Central memory CD4-positive, alpha-beta T cell (primary cell): Measurements from ENCODE around the gene MBD4.
"Not testable (repeated sequence)": the region's sequence is repeated elsewhere in the genome, so short reads cannot be mapped to it uniquely, and the experiment has no call there.

Experiments
- DNase-seq: peaks from one replicate; pipeline ENCODE4 v3.0.0; 2022

MBD4 gene

DNA sequence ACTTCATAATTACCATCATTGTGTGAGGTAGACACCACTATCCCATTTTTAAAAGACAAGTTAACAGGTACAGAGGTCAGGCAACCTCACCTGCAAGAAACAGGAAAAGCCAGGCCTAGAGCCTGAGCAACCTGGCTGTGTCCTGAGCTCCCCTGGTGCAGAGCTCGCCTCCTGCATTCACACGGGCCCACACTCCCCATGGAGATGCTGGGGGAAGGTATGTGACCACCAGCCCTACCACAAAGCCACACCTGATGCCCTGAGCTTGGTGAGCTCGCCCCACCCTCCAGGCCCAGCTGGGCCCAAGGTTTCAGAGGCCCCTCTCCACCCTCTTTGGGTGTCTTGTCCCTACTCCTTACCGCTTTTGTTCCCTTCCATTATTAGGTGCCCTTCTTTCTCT is 10.1 kb downstream of the MBD4 start:
- no peak for DNase-seq

DNA sequence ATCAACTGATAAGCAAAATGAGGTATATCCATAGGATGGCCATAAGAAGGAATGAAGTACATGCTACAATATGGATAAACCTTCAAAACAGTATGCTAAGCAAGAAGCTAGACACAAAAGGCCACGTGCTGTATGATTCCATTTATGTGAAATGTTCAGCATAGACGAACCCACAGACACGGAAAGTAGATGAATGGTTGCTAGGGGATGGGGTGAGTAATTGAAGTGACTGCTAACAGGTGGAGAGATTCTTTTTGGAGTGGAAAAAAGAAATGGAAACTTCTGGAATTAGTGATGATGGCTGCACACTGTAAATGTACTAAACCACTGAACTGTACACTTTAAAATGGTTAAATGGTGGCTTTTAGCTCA is 10.7 kb downstream of the MBD4 start:
- DNase-seq = no peak

DNA sequence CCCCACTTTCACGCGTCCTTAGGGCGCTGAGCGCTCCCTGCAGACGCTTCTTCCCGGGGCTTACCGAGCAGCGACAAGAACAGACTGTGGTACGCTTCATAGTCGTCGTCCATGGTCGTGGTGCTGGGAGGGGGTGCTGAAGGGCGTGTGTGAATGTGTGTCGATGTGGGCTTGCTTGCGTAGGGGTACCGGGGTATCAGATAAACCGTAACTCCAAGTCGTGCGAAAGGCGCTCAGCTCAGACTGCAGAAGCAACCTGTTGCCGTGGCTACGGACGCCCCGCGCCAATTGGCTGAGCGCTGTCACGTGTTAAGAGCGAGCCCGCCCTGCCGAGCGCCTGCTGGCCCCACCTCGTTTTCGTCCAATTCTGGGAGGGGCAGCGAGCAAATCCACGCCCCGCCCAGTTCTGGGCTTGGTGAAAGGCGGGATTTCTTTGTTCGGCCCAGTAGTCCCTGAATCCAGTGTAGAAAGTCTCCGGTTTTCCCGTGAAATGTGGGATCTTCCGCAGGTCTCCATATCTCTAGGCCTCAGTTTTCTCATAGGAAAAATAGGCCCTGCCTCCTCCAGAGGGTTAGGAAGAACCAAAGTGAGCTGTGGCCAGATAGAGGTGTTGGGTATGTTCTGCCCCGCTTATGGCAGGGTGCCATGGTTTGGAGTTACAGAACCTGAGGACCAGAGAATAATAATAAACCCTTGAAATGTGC is 11.2 kb downstream of the MBD4 start, which contains the start of gene EFCAB12:
EFCAB12 (minus strand) TSS at position 261 of the 704 bp plus-strand sequence; CDS start at position 113, 148 bp downstream.
- DNase-seq = peak; percentile 85

DNA sequence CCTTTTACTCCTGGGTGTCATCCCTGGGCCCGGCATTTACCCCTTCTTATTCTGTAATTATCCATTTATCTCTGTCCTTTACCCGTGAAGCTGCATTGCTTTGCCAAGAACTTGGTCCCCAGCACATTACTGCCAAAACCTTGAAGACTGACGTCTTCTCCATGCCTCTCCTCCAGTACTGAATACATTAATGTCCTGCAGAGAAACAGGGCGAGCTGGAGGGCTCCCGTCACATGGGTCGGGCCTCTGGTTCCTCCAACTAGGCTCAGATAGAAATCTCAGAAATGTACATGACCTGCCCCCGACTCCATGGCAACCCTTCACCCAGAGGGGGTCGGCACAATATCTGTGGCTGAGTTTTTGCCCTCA is 11.8 kb downstream of the MBD4 start:
- no peak for DNase-seq

DNA sequence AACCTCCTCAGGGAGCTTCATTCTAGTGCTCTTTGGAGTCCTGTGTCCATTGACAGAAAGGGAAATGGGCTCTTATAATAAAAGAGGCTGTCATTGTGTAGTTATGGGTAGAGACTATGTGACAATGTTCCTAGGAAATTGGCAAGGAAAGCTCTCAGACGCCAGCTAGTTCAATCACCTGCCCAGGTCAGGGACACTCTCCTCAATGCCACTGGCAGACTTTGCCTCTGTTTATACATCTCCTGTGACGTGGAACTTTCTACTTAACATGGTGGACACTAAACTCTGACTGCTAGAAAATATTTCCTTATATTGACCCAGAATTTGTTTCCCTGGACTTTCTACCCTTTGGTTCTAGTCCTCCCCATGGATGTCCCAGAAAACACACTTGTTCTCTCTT is 14.1 kb downstream of the MBD4 start:
- DNase-seq = no peak

DNA sequence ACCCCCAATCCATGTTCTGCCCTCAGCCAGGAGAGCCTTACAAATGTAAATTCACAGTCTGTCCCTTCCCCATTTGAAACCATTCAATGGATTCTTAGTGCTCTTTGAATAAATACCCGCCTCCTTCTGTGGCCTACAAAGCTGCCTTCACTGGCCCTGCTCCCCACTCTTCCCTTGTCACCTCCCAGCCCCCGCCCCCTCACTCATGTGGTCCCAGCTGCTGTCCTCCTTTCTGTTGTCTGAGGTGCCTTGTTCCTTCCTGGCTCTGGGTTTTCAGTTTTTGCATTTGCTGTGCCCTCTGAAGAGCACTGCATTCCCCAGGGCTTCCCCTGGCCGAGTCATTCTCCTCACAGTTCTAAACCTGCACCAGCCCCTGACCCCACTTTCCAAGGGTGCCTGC is 14.5 kb downstream of the MBD4 start:
- no peak for DNase-seq

DNA sequence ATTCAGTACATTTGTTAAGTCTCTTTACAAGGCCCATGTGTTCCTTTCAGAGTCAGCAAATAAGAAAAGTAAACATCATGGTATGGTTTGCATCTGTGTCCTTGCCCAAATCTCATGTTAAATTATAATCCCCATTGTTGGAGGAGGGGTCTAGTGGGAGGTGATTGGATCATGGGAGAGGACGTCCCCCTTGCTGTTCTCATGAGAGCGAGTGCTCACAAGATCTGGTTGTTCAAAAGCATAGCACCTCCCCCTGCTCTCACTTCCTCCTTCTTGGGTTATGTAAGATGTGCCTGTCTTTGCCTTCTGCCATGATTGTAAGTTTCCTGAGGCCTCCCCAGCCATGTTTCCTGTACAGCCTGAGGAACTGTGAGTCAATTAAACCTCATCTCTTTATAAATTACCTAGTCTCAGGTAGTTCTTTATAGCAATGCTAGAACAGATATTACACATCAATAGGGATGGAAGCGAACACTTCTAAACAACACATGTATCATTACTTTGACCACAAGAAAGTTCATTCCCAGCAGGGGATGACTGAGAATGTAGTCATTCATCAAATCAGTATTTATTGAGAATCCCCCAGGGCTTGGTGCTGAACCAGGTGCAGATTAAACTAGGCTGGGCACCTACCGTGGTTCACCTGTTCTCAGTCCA is 15.4 kb downstream of the MBD4 start:
- DNase-seq = no peak

DNA sequence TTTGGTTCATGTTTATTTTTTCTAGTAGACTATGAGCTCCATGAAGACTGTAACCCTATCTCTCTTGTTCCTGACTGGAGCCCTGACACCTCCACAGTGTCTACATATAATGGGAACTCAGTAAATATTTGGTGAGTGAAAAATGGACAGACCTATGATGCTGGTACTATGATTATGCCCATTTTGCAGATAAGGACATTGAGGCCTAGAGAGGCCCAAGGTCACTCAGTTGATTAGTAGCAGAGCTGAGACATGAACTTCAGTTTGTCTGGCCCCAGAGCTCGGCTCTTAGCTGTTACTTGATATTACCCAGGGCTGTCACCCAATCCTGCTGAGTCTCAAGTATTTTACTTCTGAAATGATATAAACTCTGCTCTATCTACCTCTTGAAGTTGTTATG is 16.9 kb downstream of the MBD4 start:
- no peak for DNase-seq

DNA sequence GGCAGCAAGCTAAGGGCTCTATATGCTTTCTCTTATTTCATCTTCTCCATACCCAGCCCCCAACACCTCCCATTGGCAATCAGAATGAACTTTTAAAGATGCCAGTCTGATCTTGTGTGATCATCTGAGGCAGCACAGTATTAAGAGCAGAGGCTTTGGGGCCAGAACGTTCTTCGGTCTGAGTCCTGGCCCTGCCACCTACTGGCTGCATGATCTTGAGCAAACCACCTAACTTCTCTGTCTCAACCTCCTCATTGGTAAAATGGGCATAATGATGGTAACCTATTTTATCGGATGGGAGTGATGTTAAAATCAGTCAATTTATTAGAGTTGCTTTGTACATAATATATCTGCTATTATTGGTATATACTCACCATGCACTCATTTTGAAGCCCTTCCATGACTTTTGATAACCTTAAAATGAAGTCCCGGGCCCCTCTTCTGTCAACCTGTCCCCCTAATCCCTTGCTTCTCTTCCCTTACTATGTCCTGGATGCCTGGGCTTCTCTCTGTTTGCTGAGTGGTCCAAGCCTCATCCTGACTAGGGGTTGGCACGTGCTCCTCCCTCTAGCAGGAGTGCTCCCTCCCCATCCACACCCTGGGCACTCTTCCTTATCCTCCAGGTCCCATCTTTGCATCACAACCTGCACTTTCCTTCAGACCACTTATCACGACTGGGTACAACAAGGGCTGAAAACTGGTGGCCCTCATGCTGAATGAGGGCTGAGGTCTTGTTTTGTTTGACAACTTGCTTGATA is 17.6 kb downstream of the MBD4 start:
- no peak for DNase-seq

DNA sequence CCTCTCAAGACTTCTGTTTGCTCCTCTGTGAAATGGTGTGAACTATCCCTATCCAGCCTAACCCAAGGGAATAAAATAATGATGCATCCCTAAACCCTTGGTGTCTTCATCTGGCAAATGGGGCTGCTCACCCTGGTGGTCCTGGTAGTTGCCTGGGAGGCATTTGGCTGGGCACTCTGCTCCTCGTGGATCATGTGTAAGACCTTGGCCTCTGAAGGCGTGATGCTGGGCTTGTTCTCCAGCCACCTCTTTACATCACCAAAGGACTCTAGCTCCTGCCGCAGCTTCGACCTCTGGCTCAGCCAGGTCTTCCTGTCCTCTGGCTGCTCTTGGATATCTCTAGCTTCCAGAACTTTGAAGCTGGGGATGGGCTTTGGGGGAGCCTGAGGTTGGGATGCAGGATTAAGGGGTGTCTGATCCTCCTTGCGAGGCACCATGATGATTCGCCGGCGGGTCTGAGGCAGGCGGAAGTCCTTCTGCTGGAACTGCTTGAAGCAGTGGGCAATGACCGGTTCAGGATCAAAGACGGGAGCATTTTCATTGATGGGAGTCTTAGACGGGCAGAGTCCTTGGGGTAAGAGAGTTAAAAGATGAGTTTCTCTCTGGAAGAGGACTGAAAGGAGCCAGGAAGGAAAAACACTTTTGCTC is 18.4 kb downstream of the MBD4 start:
- no peak for DNase-seq

DNA sequence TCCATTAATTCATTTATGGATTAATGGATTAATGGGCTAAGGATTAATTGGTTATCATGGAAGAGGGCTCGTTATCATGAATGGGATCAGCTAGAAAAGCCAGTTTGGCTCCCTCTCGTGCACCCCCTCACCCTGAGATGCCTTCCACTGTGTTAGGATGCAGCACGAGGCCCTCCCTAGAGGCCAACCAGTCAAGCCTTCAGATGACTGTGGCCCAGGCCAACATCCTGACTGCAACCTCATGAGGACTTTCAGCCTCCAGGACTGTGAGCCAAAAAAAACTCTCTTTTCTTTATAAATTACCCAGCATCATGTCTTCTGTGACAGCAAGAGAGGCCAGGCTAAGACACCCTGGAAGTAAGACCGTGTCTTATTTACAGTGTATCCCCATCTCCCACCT is 20.3 kb downstream of the MBD4 start:
- no peak for DNase-seq

DNA sequence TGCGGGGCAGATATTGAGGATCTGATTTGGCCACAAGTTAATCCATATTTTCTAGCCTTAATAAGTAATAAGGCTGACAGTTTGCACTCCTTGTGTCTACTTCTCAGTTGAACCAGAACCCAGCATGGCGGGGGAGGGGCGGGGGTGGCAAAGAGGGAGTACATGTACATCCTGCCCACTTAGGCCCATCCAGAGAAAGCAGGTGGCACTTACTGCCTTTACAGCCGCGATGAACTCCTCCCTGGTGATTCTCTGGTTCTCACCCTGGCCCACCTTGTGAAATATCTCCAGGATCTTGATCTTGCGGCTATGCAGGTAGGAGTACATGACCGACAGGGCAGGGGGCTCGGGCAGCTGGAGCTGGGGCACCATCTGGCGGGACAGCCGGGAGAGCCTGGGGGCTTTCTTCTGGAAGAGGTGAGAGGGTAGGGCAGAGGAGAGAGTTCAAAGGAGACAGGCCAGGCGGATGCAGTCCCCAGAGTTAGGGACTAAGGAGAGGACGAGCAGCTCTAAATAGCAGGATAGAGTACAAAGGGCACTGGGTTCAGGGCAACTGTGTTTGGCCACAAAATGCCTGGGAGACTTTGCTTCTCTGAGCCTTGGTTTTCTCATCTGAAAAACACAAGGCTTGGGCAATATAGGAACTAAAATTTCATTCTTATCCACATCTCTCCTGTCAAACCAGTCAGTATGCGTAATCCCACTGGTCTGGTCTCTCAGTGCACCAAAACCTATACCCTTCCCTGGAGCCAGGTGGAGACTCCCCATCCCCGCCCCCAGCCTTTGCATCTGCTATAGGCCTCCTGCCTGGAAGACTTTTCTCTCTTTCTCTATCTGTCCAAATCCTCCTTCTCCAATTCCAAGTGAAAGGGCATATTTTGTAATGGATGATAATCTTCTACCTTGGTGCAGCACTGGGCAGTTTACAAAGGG is 21.4 kb downstream of the MBD4 start:
- DNase-seq = no peak

DNA sequence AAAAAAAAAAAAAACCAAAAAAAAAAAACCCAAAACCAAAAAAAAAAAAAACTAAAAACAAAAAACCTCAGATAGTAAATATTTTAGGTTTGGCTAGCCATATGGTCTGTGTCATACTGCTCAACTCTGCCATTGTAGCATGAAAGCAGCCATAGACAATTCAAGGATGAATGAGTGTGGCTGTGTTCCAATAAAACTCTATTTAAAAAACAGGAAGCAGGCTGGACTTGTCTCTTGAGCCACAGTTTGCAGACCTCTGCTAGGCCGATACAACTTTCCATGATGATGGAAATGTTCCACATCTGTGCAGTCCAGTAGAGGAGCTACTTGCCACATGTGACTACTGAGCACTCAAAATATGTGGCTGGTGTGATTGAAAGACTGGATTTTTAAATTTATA is 22.4 kb downstream of the MBD4 start:
- no peak for DNase-seq

DNA sequence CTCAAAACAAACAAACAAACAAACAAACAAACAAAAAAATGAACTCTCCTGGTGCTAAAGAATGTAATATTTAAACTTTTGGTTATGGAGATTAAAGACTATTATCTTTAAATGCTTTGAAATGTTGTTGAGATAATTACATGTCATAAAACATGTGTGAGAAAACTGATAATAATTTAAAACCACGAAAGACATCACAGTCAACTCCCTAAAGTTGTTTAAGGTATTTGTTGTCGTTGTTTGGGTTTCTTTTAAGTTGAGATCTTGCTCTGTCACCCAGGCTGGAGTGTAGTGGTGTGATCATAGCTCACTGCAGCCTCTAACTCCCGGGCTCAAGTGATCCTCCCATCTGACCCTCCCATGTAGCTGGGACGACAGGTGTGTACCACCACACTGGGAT is 23.3 kb downstream of the MBD4 start:
- DNase-seq = no peak

DNA sequence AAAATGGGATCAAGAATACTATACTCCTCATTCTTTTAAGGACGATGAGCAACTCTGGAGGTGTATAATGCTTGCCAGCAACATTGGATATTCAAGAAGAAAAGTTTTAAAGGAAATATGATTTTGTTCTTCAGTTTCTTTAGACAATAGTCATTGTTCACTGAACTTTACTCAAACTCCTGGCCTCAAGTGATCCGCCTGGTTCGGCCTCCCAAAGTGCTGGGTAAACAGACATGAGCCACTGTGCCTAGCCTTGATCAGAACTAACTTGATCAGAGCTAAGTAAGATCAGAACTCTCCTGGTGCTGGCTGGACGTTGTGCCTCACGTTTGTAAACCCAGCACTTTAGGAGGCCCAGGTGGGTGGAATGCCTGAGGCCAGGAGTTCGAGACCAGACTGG is 23.9 kb downstream of the MBD4 start:
- no peak for DNase-seq

DNA sequence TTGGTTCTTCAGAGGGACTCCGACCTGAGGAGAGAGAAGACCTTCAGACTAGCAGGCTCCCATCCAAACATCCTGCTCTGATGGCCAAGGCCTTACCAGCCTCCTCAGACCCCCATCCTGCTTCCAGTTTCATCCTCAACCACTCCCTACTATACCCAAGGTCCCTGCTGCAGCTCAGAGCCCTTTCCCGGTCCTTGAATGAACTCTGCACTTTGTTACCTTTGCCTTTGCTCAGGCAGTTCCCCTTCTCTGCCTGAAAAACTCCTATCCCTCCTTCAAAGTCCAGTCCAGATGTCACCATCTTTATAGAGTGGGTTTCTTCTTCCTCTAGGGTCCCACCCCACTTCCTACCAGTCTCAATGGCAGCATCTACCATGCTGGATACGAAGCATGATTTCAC is 24.4 kb downstream of the MBD4 start:
- DNase-seq = no peak

DNA sequence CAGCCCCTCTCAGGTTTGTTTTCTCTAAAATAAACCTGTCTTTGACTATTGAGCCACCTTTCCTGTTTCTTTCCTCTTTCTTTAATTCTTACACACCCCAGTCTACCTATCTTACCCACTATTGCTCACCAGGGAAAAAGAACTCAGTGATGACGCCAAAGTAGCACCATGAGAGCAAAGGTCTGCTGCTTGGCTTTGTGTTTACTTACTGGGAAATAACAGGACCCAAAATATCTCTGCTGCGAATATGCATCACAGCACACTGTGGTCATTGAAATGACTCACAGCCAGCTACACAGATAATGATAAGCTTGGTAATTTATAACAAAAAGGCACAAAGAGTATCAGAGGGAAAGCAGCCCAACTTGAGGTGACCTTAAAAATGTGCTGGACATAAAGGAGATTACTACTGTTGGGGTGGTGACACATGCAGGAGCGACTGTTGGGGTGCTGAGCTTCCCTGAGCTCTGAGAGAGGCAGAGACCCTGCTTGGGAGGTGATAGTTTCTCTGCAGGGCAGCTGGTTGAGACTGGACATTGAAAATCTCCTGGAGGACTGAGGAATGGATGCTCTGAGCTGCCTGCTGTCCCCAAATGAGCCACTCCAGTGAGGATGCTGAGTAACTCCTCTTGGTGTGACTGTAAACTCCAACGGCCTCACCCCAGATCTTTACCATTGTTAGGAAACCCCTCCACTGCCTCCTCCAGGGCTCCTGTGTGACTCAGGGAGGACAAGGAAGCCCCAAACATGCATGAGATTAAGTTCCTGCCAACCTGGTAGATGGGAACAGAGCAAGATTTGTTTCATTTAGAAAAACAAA is 25.9 kb downstream of the MBD4 start:
- no peak for DNase-seq

DNA sequence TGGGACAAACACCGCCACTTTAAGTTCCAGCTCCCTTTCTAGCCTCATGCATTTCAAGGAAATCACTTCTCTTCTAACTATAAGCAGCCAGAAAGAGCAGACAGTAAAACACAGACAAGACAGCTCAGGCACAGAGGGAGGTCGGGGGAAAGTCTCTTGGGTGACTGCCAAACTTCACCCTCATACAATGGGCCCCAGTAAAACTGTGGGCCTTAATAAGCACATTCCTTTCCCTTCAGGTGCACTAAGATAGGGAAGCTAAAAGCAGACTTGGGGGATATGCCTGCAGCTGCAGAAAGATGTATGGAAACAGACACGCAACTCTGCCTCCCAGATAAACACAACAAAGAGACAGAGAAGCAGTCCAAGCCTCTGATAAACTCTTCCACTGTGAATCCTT is 26.5 kb downstream of the MBD4 start:
- not testable (repeated sequence) for DNase-seq

DNA sequence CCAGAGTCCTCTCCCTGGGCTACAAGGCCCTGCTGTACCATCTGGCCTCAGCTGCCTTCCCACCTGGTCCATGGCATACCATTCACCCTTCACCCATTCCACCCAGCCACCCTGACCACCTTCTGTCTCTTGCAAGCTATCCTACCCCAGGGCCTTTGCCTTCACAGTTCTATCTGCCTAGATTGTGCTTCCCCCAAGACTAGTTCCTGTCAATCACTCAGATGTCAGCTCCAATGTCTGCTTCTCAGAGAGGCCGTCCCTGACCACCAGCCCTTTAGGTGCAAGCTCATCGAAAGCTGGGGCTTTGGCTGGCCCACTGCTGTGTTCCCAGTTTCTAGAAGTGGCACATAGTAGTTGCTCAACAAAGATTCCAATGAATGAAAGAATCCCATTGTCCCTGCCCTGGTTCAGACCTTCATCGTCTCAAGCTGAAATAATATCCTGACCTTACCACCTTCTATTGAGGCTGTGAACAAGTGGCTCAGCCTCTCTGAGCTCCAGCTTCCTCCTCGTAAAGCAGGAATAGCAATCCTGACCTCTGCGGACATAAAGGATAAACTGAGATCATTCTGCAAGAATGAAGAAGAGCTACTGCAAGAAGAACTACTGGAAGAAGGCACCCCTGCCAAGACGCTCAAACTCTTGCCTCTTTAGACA is 27.1 kb downstream of the MBD4 start:
- no peak for DNase-seq

DNA sequence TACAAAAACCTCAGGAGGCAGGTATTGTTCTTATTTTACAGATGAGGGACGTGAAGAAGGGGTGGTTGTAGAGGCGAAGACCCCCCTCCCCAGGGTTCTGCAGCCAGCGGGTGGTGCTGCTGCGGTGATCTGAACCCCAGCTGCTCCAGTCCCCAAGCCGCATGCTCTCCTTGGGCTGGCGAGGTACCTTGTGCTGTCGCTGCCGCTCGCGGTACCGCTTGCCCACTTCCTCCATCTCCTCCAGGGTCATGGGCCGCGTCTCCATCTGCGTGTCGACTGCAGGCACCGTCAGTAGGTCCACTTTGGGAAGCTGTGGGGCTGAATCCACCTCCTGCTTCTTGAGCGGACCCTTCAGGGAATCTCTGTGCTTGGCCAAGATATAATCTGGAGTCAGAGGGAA is 28.8 kb downstream of the MBD4 start:
- no peak for DNase-seq

DNA sequence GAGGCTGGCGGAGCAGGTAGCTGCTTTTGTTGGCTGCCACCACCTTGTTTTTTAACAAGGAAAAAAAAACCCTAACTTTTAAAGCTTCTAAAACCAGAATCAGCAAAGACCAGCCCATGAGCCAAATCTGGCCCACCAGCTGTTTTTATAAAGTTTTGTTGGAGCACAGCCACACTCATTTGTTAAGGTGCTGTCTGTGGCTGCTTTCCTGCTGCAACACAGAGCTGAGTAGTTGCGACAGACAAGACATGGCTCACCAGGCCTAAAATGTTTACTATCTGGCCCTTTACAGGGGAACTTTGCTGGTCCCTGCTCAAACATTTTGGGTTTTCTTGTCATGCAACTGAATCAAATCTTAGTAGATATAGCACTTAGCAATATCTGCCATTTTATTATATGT is 30.2 kb downstream of the MBD4 start:
- DNase-seq = no peak
